ENCODE data around the gene NIBAN1.
"Not testable (repeated sequence)": the region's sequence is repeated elsewhere in the genome, so short reads cannot be mapped to it uniquely, and the experiment has no call there.

NIBAN1 gene

DNA sequence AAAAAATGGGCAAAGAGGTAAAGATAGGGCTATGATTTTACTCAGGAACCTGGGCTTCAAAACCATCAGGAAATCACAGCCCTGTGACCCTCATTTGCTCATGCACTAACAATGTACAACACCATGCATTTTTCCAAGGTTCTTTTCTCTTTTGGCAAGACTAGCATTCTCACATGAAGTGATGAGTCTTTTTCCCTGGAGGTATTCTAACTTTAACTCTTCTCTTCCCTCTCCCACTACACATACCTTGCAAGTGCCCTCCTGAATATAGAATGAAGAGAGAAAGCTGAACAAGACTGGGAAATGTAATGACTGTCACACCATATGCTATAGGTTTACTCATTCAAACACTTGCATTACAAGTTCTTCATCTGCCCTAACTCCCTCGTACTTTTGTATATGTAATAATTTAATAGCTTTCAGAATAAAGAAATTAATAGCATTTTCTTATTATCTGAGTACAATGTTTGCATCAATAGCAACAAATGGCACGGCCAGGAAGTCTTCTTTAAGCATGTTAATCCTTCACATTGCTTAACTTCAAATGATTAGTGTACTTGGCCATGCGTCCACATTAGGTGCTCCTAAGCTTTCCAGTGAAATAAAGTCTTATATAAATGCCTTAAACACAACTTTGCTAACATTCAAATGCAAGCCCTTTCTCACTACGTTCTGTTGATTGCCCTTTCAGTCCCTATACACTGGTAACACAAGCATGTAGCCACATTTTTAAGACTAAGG lies 1.8 kb downstream of the NIBAN1 start:
- no peak for DNase-seq (ENCODE audit: low read depth)

DNA sequence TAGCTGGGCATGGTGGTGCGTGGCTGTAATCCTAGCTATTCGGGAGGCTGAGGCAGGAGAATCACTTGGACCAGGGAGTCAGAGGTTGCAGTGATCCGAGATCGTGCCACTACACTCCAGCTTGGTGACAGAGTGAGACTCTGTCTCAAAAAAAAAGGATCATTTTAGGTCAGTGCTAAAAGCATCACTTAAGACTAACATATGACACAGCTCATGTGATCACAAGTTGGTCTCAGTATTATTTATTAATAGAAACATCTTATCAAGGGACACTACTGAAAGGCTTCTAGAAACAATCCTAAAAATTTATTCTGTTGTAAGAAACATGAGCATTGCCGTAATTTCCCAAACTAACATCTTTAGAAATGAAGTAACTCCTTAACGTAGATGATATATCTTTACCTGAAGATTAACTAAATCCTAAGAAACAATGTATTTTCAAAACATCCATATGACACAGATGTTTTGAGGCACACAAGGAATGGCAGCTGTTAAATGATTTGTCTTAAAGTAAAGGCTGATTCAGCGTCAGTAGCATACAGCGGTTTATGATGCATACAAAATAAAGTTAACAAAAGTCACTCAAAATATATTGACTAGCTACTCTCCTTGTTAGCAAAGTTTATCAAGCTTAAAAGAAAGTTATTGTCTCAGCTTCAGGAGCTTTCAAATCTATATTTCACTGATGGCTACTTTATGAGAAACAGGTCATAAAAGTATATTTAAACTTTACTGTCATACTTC lies 2.6 kb downstream of the NIBAN1 start:
- no peak for DNase-seq (ENCODE audit: low read depth)

DNA sequence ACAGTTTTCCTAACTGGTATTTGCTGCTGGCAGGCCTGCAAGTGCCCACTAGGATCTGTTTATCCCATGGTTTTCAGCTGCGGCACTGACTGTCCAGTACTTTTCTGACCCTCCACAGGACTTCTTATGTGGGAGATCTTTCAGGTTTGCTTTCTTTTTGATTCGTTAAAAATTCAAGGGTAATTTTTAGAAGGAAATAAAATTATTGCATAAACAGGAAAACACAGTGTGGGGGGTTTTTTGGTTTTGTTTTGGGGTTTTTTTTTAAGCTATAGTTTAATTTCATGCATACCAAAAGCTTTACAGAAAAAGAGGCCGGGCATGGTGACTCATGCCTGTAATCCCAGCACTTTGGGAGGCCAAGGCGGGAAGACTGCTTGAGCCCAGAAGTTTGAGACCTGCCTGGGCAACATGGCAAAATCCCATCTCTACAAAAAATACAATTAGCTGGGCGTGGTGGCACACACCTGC lies 3.6 kb downstream of the NIBAN1 start:
- DNase-seq (ENCODE audit: low read depth), result no peak

DNA sequence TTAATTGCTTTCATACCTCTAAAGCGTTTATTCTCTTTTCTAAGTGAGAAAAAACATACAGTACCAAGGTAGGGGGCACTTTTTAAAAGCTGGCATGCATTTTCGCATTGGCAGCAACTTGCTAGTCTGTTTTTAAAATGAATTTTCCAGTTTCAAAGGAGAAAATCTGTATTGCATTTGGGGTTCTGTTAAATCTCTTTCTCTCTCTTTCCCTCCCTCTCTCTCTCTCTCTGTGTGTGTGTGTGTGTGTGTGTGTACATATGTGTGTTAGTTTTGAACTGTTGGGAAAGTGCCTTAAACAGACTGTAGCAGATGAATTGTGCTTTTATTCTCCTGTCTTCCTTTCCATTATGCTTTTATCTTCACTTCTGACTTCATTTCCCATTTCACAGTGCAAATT lies 7.3 kb downstream of the NIBAN1 start:
- DNase-seq (ENCODE audit: low read depth), result no peak

DNA sequence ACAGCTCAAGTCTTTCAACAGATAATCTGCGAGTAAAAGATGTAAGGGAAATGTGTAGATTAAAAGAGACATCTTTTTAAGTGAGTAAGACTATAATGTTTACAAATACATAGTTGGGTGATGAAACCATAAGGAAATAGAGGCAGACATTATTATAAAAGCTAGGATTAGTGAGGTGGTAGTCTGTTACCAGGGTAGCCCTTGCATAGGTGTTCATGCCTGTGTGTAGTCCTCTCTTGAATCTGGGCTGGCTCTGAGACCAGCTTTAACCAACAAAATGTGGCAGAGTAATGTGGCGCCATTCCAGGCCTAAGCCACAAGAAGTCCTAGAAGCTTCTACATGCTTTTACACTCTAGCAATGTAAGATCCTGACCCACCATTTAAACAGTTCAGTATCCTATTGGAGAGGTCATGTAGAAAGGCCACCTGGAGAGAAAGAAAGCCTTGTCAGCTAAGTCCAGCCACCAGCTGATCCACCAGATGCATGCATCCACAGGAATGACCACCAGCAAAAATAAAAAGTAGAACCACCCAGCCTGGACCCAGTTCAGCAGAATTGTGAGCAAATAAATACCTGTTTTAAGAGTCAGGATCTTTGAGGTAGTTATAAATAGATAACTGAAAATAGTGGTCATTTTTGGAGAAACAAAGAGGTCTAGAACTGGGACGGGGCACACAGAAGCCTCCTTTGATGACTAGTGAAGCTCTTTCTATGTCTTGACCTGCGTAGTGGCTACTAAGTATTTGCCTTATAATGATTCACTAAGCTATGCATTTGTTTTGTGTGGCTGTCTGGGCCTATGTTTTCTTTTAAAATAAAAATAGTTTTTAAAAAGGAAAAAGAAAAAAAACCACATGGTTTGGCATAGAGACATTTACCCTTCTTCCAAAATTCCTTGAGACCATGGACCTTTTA lies 8.1 kb downstream of the NIBAN1 start:
- no peak for DNase-seq (ENCODE audit: low read depth)

DNA sequence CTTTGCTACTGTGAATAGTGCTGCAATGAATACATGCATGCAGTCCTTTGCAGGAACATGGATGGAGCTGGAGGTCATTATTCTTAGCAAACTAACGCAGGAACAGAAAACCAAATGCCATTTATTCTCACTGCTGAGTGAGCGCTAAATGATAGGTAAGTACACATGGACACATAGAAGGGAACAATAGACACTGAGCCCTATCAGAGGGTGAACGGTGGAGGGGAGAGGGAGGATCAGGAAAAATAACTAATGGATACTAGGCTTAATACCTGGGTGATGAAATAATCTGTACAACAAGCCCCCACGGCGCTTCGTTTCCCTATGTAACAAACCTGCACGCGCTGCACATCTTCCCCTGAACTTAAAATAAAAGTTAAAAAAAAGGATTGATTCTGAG lies 8.9 kb downstream of the NIBAN1 start:
- DNase-seq (ENCODE audit: low read depth), result no peak

DNA sequence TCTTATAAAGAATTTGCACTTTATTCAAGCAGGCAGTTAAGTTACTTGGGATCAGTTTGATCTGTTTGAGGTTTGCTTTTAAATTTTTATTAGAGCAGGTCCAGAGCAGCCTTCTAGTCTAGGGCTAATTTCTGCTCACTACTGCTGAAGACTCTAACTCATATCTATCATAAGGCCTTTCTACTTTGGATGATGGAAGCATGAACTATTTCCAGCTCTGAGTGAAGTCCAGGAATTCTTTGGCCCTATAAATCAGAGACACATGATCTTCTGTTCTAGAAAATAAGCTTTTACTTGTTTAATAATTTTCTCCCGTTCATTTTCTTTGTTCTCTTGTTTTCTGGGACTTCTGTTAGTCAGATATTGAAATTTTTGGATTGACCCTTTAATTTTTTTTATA lies 14.7 kb downstream of the NIBAN1 start:
- no peak for DNase-seq (ENCODE audit: low read depth)

DNA sequence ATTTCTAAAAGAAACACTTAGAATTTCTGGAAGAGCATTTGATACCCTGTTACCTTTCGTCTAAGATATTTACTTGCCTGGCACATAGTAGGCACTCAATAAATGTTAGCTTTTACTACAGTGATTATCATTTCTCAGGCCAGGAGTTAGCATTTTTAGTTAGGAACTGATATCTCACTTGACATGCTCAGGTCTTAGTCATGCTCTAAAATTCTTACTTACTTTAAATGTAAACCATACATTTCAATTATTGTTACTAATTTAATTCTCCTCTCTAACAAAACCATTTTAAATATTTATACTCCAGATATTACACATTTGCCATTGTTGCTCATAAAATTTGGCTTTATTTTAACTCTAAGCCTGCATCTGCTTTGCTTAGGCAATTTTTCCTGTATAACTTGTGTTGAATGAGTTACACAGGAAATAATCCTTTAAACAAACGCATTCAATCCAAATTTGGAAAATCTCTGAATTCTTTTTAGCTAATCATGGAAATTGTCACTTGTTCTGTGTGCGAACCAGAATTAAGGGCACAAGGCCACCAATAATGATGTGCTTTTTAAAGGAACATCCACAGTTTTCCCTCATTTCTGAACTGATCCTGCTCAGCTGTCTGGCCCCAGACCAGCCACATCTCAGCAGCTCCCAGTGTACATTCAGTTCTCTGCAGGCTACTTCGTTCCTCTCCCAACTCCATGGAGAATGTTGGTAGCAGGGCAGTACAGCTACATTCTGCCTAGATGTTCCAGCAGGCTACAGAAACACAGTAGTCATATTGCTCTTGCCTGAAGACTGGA lies 15.6 kb downstream of the NIBAN1 start:
- DNase-seq (ENCODE audit: low read depth), result no peak

DNA sequence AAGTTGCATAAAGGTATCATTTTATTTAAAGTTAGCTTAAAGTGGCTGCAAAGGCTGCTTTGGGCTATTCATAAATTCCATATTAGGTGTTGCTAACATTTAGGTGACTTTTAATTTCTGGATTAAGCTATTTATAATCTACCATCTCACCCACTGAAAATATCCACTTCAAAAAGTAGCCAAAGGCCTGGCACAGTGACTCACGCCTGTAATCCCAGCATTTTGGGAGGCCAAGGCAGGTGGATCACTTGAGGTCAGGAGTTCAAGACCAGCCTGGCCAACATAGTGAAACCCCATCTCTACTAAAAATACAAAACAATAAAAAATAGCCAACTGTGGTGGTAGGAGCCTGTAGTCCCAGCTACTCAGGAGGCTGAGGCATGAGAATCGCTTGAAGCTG lies 16.4 kb downstream of the NIBAN1 start:
- DNase-seq (ENCODE audit: low read depth), result not testable (repeated sequence)

DNA sequence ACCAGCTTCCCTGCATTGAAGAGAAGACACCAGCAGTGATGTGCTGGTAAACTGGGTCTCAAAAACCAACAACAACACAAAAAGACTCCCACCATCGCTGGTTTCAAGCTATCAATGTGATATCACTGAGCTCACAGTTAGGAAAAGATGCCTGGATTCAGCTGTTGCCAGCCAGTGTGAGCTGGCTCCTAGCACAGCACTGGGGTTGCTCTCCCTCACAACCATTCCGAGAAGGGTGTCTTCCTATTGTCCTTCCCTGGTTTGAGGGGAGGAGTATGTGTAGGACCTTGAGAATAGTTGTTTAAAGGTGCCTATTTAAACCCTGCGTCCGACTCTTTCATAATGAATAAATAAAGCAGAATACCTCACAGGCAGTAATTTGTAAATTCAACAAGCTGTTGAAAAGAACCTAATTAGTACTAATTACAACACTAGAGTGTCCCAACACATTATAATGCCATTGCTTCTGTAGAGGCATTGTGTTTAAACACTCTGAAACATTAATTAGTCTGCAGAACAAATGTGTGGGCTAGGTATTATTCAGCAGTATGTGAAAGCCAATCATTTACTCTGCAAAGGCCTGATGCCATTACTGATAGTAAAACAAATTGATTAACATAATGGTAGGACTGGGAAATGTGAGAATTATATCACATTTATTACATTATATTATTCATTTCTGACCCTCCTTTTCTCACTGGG lies 17.2 kb downstream of the NIBAN1 start:
- no peak for DNase-seq (ENCODE audit: low read depth)

DNA sequence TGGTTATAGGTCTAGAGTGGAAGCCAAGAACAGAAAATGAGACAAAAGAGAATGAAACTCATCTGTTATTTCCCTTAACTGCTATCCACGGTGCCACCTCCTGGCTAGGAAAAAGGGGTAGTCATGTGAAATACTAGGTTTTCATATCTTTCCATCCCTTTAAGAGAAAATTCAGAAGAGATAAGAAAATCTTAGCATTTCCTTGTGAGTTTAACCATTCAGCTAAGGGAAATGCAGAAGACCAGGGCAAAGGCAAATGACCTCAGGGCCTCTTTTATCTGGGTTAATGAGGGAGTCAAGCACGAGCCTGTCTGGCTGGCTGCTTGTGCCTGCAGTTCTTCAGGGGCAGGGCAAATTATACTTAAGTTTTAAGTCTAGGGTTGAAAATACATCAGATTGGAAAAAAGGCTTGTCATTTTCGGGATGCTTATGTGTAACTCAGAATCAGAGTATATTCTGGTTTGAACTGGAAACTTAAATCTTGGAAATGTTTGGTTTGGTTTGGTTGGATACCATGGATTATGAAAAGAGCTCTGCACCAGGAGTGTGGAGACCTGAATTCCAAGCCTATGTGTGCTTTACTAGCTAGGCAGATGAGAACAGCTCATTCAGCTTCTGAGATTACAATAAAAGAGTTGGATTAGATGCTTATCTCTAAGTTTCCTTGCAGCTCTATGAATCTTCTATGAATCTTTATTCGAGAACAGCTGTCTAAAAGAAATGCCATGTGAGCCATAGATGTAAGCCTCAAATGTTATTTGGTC lies 19.9 kb downstream of the NIBAN1 start:
- no peak for DNase-seq (ENCODE audit: low read depth)

DNA sequence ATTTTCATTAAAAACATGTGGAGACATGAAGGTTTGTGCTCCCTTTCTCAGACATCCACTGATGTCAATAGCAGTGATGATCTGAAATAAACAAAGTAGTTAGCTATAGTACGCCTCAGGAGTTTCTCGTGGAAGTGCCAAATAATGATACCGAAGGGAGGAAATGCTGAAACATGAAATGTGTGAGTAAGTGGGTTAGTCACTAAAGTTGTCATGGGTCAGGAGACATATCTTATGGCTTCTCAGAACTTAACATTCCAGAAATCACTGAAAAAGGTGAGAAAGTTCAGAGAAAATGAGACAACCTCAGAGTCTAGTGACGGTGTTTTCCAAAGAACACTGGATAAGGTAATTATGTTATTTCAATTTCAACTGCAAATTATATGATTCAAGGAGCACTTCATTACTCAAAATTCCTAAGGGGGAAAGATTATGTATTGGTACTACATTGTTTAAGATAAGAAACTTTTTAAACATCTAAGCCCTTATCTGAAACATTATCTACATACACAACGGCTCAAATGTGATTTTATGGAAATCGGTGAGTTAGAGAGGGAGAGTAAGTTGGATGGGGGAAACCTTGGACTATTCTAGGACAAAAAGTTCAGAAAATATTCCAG lies 20.6 kb downstream of the NIBAN1 start:
- no peak for DNase-seq (ENCODE audit: low read depth)

DNA sequence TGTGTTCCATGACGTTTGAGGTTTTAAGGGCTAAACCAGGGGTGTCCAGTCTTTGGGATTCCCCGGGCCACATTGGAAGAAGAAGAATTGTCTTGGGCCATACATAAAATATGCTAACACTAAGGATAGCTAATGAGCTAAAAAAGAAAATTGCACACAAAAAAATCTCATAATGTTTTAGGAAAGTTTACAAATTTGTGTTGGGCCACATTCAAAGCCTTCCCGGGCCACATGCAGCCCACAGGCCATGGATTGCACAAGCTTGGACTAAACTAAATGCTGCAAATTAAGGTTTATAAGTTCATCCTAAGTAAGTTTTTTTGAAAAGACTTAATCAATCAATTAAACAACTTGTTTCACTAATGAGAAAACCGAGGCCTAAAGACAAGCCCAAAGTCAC lies 21.9 kb downstream of the NIBAN1 start:
- DNase-seq (ENCODE audit: low read depth), result no peak

DNA sequence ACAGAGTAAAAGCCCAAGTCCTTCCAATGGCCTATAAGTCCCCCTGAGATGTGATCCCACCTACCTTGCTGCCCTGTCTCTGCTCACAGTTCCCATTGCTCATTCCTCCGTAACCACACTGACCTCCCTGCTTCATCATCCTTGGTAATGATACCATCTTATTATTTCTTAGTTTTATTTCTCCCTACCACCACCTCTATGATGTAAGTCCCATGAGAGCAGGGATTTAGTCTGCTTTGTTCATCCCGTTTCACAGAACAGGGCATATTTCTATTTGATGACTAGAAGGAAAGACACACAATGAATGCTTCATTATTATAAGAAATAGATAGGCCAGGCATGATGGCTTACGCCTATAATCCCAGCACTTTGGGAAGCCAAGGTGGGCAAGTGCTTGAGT lies 22.5 kb downstream of the NIBAN1 start:
- DNase-seq (ENCODE audit: low read depth), result no peak

DNA sequence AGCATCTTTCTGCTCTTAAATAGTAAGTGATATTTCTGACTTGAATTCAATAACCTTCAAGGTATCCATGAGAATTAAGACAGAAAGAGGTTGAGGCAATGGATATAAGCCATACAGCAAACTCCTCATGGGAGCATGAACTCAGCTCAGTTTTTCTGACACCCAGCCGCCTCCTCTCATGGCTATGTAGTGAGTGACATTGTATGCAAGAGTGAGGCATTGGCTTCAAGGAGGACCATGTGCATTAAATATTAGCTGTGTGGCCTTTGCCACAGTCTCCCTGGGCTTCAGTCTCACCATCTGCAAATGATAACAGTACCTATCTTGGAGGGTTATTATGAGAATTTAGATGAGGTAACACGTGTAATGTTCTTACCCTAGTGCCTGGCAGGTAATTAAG lies 23.4 kb downstream of the NIBAN1 start:
- DNase-seq (ENCODE audit: low read depth), result no peak

DNA sequence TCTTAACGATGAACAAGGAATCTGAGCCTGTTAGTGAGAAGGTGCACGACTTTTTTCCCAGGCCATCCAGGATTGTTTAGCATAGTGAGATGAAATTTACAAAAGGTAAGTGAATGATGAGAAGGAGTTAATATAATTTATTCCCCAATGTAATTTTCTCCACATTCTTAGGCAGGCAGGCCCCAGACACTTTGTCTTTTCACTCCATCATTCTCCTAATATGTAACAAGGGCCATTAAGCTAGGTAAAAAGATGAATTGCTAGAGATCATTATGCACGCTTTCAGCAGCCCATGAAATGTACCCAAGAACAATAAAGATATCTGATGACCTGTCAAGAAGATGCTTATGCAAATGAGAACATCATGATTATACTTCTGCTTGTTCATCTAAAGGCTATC lies 24.1 kb downstream of the NIBAN1 start:
- DNase-seq (ENCODE audit: low read depth), result no peak

DNA sequence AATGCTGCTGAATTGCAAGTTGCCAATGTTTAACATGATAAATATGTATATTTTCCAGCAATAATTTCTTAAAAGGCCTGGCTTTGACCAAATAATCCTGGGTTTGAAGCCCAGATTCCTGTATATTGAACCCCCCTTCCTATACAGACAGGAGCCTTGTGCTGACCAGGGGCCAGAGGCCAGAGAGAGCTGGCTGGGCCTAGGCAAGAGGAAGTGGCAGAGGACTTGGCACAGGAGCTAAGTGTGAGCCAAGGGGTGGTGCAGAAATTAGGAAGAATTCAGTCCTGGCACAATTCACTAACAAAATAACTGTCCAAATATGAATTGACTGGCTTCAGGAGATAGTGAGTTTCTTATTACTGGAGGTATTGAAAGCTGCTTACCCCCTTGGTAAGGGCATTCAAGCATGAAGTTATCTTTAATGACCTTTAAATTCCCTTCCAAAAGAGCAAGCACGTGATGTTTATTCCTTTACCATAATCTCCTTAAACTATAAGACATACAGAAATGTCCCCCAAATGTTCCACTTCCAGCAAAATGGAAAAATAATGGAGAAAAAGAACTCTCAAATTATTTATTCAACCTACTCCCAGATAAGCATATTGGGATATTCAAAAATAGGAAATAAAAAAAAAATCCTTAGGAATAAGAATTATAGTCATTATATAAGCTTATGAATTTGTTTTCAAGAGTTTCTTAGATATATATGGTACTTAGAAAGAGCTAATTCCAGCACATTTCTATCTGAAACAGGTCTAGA lies 26.6 kb downstream of the NIBAN1 start:
- DNase-seq (ENCODE audit: low read depth), result no peak

DNA sequence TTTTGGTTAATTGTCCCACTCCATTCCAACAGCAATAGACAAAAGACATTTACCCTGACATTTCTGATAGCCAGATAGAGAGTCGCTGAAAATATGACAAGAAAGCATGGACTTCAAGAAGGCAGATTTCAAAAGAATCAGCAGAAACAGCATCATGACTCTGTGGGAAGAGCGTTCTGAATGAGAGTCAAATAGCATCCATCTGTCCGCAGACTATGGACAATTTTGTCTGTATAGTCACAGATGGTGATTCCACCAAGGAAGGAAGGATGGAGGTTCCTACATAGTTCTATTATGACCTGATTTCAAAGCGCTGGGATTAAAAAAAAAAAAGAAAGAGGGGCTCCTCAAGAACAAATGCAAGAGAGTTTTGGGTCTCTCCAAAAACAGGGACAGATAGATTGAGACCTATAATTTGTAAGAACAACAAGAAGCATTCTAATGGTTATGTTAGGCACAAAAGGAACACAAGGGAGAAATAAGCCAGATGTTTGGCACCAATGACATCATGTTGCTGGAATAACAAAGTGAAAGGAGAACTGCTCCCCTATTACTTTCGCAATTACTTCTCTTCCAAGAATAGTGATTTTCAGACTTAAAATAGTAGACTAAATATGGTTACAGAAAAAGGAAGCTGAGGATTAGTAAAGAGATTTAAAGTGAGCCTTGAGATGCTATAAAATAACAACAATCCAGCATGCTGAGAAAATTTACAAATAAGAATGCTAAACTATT lies 28.5 kb downstream of the NIBAN1 start:
- DNase-seq (ENCODE audit: low read depth), result no peak

Measured in stimulated activated CD8-positive, alpha-beta memory T cell treated with anti-CD3 and anti-CD28 coated beads, Interleukin-15, amount 100 ng/mL, for 24 hours (primary cell).